Fibroblast of mammary gland (primary cell): ENCODE data around the gene NPY1R.

Experiments used
- DNase-seq: peaks from one replicate; pipeline ENCODE4 v3.0.0-alpha.2; 2010; ENCODE audit warnings: low read depth
- H3K4me3 ChIP-seq: 2 replicates; pipeline ENCODE4 v1.5.1; 2011; ENCODE audit warnings: low read depth, mild to moderate bottlenecking, low read length, moderate library complexity; ENCODE audit not compliant: control insufficient read depth
- TF ChIP-seq, protein P1 (sequence below): conservative IDR thresholded peaks from 2 replicates; pipeline ENCODE4 v1.5.1; 2011; ENCODE audit warnings: low read depth, low read length, inconsistent platforms; ENCODE audit not compliant: control insufficient read depth, insufficient read depth

NPY1R gene

DNA sequence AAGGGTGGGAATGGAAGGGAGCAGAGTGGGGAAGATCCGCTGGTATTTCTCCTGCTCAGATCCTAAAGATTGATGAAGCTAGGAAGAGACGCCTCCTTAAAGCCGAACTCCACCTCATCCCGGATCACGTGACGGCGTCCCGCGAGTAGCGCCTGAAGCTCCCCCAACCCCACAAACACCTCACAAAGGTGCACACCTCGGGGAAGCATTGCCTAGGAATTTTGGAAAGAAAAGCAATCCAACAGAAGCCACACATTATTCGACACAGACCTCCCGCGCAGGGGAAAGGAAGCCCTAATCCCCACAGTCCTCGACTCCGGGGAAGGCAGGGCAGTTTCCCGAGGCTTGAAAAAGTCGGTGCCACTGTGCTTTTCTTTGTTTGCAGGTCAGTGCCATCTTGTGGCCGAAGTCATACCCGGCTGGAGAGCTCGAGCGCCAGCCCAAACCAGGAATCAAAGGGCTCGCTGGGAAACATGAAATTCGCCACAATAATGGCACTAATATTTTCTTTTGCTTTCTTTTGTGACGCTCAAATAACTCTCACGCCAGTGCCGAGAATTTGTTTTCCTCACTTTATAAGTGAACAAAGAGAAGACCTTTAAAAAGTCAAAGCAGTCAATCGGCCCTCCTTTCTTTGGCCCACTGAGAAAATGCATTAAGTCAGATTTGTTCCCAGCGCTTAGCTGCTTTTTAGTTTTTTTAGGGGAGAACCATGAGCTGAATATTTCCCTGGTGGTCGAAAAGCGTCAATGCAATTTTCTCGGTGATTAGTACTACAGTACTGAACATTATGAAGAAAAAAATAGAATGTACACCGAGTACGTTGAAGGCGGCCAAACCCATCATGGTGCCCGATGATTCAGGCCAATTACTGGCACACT lies at the start of gene NPY1R:
Gene NPY1R, minus strand, starts transcription at position 71 of the 881 bp plus-strand sequence. CDS start 6,042 bp downstream, outside the sequence.
- TF ChIP-seq, protein P1, sequence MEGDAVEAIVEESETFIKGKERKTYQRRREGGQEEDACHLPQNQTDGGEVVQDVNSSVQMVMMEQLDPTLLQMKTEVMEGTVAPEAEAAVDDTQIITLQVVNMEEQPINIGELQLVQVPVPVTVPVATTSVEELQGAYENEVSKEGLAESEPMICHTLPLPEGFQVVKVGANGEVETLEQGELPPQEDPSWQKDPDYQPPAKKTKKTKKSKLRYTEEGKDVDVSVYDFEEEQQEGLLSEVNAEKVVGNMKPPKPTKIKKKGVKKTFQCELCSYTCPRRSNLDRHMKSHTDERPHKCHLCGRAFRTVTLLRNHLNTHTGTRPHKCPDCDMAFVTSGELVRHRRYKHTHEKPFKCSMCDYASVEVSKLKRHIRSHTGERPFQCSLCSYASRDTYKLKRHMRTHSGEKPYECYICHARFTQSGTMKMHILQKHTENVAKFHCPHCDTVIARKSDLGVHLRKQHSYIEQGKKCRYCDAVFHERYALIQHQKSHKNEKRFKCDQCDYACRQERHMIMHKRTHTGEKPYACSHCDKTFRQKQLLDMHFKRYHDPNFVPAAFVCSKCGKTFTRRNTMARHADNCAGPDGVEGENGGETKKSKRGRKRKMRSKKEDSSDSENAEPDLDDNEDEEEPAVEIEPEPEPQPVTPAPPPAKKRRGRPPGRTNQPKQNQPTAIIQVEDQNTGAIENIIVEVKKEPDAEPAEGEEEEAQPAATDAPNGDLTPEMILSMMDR = peak; percentile 69
- peak within 1 kb of the TSS; percentile 54 for H3K4me3 ChIP-seq
- peak; percentile 77 for DNase-seq

DNA sequence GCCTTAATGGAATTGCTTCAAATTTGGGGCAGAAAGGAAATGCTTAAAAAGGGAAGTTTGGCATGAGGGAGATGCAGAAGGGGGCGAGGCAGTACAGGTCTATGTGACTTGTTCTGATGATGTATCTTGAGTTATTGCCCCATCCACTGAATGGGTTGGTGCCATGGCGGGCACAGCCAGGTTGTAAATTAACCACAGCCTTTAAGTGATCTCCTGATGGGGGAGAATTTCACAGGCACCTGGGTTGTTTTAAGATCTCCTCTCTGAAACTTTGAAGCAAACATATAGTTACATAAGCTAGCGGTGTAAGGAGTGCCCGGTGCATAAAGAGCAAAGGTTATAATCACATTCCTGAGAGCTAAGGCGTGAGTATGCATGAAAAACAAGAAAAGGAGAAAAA lies 48.3 kb upstream of the NPY1R start:
- TF ChIP-seq, protein P1 = no peak
- H3K4me3 ChIP-seq = no peak overlapping the region
- DNase-seq = no peak

GRCh38 chr4:163378661-163379060 lies 46.3 kb upstream of the NPY1R start:
- no peak overlapping the region for H3K4me3 ChIP-seq
- DNase-seq = no peak
- TF ChIP-seq, protein P1 = no peak

GRCh38 chr4:163372029-163372428 lies 39.6 kb upstream of the NPY1R start:
- H3K4me3 ChIP-seq = no peak overlapping the region
- TF ChIP-seq, protein P1 = no peak
- no peak for DNase-seq

DNA sequence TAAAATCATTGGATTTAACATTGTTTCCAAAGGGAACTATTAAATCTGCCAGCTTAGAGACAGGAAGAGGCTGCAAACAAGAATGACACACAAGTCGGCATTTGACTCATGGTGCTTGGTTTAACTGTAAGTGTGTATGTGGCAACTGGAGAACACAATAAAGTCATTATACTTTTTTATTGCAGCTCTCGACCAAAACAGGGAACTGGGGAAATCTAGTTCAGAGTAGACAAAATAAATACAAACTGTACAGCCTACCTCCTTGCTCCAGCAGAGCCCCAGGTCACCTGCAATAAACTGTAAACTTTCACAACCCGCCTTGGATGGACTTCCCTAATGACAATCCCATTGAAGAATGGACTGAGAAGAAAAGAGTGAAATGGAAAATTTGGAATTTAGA lies 35.3 kb upstream of the NPY1R start:
- TF ChIP-seq, protein P1 = no peak
- no peak for DNase-seq

DNA sequence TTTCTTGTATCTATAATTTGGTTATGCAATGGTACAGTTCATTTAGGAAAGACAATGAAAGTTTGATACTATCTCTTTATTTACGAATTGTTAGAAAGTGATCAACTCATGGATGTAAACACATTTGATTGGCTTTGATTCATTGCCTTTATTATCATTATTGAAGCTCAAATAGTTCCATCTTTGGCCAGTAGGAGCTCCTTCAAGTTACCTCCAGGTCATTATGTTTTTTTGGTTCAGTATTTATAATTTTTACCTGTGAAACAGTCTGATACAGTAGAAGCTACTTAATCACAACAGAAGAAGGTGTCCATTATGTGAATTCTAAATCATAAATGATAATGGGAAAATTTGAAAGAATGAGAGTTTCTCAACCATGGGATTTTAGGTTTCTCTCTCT lies 23.7 kb upstream of the NPY1R start:
- H3K4me3 ChIP-seq = no peak overlapping the region
- TF ChIP-seq, protein P1 = no peak
- DNase-seq = no peak

More for the DNA sequence above, 35.3 kb upstream of the NPY1R start:
- no peak overlapping the region for H3K4me3 ChIP-seq

GRCh38 chr4:163353054-163353453 lies 20.7 kb upstream of the NPY1R start:
- no peak overlapping the region for H3K4me3 ChIP-seq
- TF ChIP-seq, protein P1 = no peak
- DNase-seq = no peak
